IPS-20b (cell line): ENCODE results near the gene MYRF.

ENCODE experiments used
- H3K27ac ChIP-seq: one replicate; pipeline ENCODE4 v1.5.1; 2013; ENCODE audit warnings: low read length
- H3K27me3 ChIP-seq: 2 replicates; pipeline ENCODE4 v1.6.1; 2013; ENCODE audit warnings: mild to moderate bottlenecking, low read length, inconsistent platforms; ENCODE audit not compliant: insufficient read depth
- H3K36me3 ChIP-seq: 2 replicates; pipeline ENCODE4 v1.6.1; 2013; ENCODE audit warnings: low read depth, mild to moderate bottlenecking, inconsistent platforms, low read length, moderate library complexity; ENCODE audit not compliant: insufficient read depth
- H3K4me1 ChIP-seq: 2 replicates; pipeline ENCODE4 v1.6.1; 2013; ENCODE audit warnings: mild to moderate bottlenecking, control low read depth, inconsistent platforms, low read length, moderate library complexity; ENCODE audit not compliant: insufficient read depth
- H3K4me3 ChIP-seq: 2 replicates; pipeline ENCODE4 v1.5.1; 2013; ENCODE audit warnings: mild to moderate bottlenecking, low read length, inconsistent platforms
- H3K9ac ChIP-seq: 2 replicates; pipeline ENCODE4 v1.6.1; 2013; ENCODE audit warnings: low read depth, mild to moderate bottlenecking, inconsistent platforms, low read length, moderate library complexity
- H3K9me3 ChIP-seq: 2 replicates; pipeline ENCODE4 v1.6.1; 2013; ENCODE audit warnings: mild to moderate bottlenecking, low read depth, low read length, inconsistent platforms; ENCODE audit not compliant: insufficient read depth

MYRF gene

DNA sequence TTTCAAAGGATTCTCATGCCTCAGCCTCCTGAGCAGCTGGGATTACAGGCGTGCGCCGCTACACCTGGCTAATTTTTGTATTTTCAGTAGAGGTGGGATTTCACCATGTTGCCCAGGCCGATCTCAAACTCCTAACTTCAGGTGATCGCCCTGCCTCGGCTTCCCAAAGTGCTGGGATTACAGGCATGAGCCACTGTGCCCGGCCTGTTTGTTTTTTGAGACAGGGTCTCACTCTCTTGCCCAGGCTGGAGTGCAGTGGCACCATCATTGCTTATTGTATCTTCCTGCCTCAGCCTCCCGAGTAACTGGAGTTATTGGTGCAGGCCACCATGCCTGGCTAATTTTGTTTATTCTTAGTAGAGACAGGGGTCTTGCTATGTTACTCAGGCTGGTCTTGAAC is 83.8 kb downstream of the MYRF start:
- Histone ChIP-seq H3K27me3 (no peaks in the 10 kb centered on the region), H3K9me3 (no peaks in the 10 kb centered on the region), H3K4me3 (no peak overlapping the region), H3K9ac (no peak overlapping the region; the same call in 1 of the 2 replicates), H3K4me1 (peaks cover 19% of the 10 kb centered on the region; the same call in 1 of the 2 replicates), H3K36me3 (peaks cover 75% of the 10 kb centered on the region), H3K27ac (no peak overlapping the region)

DNA sequence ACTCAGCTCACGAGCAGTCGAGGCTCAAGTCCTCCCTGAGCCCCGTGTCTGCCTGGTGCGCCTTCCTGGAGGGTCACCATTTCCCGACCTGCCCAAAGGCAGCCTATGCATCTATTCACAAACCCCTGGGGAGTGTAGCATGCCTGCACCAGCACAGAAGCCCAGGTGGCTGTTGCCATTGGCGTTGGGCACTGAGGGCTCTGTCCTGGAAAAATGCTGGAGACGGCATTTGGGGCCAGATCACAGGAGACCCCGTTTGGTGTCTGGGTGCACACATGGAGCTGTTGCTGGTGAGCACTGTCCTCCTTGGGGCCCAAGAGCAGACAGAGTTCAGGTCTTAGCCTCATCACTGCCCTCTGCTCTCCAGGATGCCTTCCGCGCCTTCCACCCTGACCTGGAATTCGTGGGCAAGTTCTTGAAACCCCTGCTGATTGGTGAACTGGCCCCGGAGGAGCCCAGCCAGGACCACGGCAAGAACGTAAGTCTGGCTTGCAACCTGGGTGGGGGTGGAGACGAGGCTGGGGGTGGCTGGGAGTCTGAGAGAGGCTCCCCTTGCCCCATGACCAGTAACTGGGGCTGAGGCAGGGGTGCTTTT is 85.1 kb downstream of the MYRF start:
- no peaks in the 10 kb centered on the region for H3K27me3 ChIP-seq
- H3K9ac ChIP-seq: no peak overlapping the region
- H3K9me3 ChIP-seq: no peaks in the 10 kb centered on the region
- peaks cover 75% of the 10 kb centered on the region for H3K36me3 ChIP-seq
- H3K4me3 ChIP-seq: no peak overlapping the region
- peaks cover 15% of the 10 kb centered on the region; the same call in 1 of the 2 replicates for H3K4me1 ChIP-seq
- no peak overlapping the region for H3K27ac ChIP-seq
